Keratinocyte (primary cell): ENCODE results near the gene FCER1A.

Experiments
- CTCF ChIP-seq, 3 experiments: IDR thresholded peaks in 1 of 3; conservative IDR thresholded peaks in 1 of 3; optimal IDR thresholded peaks in 1 of 3; 2 replicates in 2 of 3; 3 replicates in 1 of 3; pipeline versions ENCODE3 to v1.5.1; 2011; ENCODE audit warnings: low read length in 3 of 3, mild to moderate bottlenecking in 3 of 3, moderate library complexity in 2 of 3, control low read depth in 1 of 3, inconsistent platforms in 1 of 3; ENCODE audit not compliant: insufficient read depth in 2 of 3; ENCODE audit errors: extremely low read depth in 1 of 3
- EZH2 ChIP-seq: IDR thresholded peaks from one replicate; pipeline ENCODE4 v1.6.1; 2012; ENCODE audit warnings: inconsistent platforms, mild to moderate bottlenecking, low read length, moderate library complexity

GRCh38 chr1:159307346-159308020 is 5.3 kb downstream of the FCER1A start:
- TF ChIP-seq EZH2 = no peak
- TF ChIP-seq CTCF (optimal IDR thresholded peaks at IDR 0.05 in 1 of 3, IDR thresholded peaks at IDR 0.05 in 1 of 3, conservative IDR thresholded peaks at IDR 0.05 in 1 of 3; ENCODE audit: extremely low read depth in 1 of 3, insufficient read depth in 2 of 3, low read length in 3 of 3) = no peak
